NOMO-1 treated with DMSO at 0.1 percent for 48 hours (cell line): ENCODE measurements around the gene AK4.
A peak's percentile ranks its signal among the peaks of the same experiment; 100 is the strongest.
"Not testable (repeated sequence)": the region's sequence is repeated elsewhere in the genome, so short reads cannot be mapped to it uniquely, and the experiment has no call there.

Experiments used
- DNase-seq: peaks from one replicate; lab custom pipeline; 2025; ENCODE audit not compliant: unreplicated experiment; lab: John Stamatoyannopoulos, UW

AK4 gene

DNA sequence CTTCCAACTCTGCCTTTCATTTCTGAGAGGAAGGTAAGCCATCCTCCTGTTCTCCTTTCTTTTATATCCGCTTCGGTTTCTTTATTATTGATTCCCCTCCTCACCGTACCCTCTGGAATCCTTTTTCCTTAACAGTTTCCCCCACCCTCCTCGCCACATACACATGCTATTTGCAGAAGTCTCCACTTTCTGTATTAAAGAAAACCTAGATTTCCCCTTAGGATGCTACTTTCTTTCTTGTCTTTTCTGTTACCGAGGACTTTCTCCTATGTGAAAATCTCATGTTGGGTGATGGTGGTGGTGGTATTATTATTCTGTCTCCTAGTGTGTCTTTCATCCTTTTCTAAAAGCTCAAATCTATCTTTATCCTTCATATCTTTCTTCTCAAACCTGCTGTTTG is 62.3 kb downstream of the AK4 start:
- no peak for DNase-seq

DNA sequence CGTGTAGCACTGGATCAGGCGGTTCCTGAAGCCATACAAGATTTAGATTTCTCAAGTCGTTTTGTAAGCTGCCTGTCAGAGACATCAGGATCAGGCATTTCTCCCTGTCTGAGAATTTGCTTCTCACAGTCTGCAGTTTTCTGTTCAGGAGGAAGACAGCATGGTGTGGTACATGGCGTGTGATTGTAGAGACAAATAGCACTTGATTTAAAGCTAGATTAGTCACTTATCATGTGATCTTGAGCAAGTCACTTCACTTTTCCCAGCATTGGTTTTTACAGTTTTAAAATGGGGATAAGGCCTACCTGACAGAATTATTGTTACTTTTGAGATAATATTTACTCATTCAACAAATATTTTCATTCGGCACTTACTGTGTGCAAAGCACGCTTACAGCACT is 63.3 kb downstream of the AK4 start:
- DNase-seq: no peak

DNA sequence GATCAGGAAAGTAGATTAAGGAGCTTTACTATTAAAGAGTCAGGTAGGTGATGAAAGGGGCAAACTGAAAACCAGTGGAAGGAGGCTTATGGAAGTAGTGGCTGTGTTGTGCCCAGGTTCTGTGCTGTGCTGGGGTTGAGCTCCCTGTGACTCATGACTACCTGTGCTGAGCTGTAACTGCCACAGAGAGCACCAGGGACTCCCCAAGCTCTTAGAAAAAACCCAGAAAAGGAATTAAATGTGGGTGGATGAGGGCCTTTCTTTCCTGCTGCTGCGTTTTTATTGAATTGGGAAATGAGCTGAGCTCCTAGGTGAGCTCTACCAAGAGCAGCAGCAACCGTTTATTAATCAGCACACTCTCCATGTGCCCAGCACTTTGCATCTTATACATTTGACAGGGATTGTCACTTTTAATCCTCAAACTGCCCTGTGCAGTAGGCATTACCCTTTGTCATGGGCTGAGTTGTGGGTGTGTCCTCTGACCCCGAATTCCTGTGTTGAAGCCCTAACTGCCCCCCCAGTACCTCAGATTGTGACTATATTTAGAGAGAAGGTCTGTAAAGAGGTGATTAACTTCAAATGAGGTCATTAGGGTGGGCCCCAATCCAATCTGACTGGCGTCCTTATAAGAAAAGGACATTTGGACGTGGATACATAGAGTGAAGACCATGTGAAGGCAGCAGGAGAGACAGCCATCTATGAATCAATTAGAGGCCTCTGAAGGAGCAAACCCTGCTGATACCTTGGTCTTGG is 65.4 kb downstream of the AK4 start:
- DNase-seq: no peak

DNA sequence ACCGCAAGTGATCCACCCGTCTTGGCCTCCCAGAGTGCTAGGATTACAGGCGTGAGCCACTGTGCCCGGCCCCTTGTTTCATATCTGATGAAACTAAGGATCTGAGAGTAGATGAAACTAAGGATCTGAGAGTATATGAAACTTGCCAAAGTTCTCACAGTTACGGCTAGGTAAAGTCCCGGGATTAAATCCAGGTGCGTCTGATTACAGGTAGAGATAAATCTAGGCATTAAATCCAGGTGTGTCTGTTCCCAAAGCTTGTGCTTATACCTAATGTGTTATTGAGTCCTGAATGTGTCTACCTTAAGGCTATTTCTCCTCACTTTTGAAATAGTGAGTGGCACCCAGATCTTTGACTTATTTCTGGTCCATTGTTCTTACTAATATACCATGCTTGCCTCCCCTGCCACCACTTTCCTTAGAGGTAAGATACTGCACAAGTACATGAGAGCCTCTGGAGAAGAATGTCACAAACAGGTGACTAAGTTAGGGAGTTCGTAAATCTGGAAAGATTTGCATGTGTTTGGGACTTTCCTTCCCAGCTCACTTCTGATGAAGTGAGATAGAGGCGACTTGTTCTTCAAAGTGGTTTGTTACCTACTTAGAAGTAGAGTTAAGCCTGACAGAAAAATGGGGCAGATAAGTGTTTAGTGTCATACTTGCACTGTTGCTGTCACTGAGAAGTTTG is 66.5 kb downstream of the AK4 start:
- DNase-seq: no peak

DNA sequence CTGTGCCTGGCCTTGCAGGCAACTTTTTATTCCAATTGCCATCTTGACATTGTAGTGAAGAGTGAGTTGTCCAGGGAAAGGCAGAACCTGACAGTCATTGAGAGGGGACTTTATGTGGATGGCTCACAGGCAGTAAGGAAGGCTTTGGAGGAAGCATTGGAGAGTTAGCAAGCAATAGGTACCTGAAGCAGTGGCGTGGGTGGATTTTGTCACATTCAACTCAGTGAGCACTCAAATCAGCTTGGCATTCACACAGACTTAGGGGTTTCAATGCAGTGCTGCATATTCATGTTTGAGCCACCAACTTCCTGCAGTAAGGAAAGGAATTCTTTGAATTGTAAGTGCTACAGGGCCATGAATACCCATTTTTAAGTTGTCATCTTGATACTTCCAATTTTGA is 69.0 kb downstream of the AK4 start:
- DNase-seq: no peak

DNA sequence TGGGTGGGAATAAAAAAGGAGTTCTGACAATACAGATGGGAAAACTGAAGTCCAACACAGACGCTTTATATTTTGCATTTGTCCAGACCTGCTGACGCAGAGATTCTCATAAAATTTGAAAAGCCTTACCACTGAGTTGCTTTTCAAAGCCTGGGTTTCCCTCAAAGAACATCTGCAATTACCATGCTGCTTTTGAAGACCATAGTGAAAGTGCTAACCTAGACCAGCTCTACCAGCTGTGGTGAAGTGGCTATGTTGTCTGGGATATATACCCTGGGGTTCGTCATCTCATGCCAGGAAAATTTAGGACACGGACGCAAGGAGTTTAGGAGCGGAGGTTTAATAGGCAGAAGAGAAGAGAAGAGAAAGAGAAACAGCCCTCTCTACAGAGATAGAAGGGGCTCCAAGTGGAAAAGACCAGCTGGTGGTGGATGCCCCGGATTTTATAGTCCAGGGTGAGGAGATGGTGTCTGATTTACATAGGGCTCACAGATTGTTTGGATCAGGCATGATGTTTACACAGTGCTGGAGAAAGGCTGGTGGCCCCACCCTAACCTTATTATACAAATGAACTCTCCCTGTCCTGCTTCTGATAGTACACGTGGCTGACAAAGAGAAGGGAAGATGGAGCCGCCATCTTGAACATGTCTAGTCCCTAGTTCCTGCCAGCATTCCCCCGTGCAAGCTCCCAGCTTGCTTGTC is 73.8 kb downstream of the AK4 start:
- no peak for DNase-seq

DNA sequence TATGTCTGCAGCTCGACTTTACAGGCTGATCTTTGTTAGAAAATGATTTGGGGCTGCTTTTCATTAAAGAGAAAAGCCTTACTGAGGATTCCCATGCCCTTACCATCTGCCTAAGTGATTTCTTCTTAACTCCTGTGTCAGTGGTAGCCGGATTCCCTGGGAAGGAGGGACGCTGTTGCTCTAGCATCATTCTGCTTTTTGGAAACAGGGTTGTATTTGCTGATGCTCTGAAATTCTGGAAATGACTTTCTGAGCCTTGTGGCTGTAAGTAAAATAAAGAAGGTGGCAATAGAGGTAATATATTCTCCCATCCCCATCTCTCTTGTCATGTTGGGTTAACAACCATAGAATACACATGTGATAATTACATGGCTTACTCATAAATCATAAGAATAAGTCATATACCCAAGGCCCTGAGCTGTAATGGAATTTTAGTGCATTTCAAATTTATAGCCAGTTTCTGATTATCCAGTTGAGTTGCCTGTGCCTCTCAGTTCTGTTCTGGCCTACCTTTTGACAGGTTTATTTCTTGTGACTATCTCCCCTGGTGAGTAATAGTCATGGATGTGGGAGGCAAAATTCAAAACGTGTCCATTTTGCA is 74.4 kb downstream of the AK4 start:
- no peak for DNase-seq

DNA sequence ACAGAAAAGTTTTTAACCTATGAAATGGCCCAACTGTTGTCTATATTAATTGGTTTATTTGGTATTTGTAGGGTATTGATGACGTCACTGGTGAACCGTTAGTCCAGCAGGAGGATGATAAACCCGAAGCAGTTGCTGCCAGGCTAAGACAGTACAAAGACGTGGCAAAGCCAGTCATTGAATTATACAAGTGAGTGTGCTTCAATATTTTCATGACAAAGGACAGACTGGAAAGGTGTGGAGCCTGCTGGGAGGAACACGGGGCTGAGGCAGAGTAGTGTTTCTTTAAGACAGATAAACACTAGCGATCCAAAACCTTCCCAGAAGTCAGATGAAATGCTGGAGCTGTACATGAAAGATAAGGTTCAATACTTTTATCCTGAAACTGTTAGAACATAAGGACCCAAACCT is 76.7 kb downstream of the AK4 start:
- no peak for DNase-seq

DNA sequence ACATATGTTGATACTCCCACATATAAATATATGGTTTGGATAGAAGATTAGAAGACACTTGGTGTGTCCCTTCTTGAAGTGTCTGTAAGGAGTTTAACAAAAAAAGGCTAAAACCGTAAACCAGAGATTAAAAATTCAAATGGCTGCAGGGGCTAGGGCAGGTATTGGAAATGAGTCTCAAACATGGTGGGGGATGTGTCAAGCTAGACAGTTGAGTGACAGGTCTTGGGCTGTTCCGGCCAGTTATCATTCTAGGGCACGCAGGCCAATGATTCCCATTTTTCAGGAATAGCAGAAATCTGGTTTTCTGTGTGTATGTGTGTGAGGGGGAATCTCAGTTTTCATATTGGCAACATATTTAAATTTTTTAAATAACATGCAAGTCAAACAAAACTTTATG is 77.2 kb downstream of the AK4 start:
- DNase-seq: no peak

DNA sequence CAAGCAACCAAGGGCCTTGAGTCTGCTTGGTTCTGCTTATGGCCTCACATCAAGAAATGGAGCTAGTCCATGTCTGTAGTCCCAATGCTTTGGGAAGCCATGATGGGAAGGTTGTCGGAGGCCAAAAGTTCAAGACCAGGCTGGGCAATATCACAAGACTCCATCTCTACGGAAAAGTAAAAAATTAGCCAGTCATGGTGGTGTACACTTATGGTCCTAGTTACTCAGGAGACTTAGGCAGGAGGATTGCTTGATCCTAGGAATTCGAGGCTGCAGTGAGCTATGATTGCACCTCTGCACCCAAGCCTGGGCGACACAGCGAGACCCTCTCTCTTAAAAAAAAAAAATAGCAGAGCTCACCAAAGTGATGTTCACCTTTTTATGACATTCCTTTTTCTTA is 81.2 kb downstream of the AK4 start:
- no peak for DNase-seq

DNA sequence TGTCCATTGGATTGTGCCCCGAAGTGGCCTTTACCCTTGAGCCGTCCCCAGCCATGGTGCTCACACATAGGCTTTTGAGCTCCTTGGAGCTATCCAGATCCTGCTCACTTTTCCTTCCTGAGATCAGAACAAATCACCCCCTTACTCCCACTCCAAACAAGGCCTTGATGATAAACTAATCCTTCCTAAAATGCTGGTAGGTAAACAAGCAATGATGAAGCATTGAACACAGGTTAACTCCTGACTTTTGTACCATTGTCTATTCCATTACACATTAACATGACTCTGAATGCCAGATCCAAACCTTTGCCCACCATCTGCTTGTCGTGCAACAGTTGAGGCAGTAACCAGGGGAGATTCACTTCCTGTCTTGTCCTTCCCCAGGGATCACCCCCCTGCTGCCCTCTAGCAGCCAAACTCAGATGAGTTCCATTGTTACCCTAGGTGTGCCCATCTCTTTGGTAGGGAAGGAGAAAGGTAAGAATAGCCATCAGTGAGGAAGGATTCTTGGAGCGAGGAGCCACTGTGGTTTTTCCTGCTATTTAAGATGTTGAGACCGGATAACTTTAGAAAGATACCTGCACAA is 81.8 kb downstream of the AK4 start:
- no peak for DNase-seq

DNA sequence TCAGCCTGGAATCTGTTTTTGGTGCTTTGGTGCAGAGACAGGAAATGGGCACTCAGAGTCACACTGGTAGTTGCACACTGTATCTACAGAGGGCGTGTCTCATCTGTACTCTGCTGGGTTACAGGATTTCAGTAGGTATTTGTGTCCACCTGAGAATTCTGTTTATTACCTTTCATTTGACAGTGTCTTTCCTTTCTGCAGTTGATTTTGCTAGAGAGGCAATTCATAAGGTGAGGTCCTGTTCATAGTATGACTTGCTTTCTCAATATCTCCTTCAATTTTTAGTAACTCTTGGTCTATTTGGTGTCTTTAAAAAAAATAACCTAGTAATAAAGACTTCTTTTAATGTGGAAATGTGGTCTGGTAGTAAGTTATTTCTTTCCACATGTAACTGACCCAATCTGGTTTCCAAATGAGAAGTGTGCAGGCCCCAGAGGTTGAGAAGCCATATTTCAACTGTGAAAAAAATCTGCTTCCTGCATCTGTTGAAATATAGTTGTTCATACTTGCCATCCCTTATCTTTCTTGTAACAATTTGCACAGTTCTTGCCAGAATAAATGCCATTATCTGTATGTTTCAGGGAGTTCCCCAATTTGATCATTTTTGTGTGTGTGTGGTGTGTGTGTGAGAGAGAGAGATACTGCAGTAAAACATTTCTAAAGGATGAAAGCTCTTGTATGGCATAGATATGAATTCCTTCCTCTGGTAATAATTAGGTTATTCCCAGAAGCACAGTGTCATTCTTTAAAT is 82.9 kb downstream of the AK4 start:
- DNase-seq: peak; percentile 13

DNA sequence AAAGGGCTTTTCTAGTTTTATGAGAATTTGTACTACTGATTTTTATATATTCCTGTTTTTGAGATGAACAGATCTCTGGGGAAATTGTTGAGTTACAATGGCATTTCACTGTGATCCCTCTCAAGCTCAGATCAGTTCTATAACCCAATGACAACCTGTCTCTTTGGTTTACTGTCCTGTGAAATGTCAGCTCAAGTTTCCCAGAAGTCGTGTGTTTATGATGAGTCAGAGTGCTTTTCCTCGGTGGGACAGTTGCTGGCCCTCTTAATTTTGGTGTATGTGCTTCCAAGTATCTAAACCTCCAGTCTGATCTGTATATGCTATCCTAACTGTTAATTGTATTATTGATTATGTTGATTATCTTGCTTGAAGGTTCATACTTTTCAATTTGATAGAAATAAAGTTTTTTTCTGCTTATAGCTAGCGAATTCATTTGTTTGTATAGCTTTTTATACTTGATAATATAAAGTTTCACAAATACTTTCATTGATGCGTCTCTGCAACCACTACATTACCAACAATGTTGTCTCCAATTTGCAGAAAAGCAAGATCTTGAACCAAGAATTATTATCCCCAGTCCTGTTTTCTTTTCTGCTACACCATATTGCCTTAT is 83.8 kb downstream of the AK4 start:
- no peak for DNase-seq

DNA sequence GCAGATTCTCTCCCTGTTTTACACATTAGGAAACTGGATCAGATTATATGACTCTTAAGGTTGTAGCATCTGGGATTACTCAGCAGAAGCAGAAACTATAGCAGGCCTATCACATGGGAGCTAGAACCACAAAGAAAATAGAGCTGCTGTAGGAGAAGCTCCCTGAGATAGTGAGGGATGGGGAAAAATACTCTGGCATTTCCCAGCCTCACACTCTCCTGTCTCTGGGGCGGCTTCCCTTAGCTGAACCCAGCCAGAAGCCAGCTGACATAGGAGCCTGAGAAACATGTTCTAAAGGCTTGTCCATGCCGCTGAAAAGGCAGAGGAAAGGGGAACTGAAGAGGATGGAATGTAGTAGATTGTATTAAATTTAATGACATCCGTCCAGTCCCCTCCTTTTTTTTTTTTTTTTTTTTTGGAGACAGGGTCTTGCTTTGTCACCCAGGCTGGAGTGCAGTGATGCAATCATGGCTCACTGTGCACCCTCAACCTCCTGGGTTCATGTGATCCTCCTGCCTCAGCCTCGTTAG is 84.5 kb downstream of the AK4 start:
- DNase-seq: no peak

DNA sequence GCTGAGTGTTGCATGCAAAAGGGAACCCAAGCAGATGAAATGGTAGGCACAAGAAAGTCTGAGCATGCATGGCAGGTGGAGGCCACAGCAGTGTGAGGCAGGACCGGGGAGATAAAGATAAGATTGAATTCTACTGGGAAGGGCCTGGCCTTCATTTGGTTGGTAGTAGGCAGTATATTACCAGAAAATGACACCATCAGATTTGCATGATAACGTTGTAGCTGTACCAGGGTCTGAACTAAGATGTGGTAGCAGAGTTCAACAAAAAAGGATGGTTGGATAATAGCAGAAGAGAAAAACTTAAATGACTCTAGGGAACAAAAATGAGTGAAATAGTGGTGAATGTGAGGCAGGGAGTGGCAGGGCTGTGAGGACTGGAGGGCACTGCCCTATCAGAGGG is 85.8 kb downstream of the AK4 start:
- DNase-seq: no peak

DNA sequence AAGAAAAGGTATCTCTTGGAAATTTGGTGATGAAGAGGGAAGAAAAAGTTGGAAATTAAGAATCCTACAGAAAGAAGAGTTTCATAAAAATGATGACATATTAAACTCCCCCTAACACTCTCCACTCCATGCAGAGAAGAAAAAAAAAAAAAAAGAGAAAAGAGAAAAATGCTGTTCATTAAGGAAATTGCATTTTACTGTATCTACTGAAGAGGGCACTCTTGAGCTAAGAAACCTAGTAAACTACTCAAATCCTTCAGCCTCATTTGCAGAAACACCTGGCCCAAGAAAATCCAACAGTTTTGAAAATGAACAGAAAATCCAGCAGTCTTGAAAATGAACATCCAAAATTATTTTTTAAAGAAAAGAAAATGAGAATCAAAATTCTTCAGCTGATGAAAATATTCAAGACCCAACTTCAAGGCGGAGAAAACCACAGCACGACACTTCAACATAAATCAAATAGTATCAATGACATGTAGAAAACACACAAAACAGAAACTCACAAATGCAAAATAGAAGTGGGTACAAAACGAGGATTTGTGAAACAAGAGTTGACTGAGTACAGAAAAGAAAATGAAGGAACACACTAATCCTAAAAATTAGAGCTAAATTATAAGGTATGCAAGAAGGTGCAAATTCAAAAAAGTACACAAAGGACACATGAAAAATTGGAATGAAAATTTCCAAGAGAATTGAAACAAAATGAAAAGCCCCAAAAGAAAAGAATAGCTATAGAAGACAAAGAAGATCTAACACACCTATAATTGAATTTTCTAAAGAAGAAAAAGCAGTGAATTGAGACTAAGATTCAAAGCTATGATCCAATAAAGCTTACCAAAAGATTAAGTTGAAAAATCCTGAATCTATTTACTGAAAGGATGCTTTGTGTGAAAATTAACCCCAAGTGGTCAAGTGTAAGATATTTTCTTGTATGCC is 88.1 kb downstream of the AK4 start:
- peak; percentile 37 for DNase-seq

DNA sequence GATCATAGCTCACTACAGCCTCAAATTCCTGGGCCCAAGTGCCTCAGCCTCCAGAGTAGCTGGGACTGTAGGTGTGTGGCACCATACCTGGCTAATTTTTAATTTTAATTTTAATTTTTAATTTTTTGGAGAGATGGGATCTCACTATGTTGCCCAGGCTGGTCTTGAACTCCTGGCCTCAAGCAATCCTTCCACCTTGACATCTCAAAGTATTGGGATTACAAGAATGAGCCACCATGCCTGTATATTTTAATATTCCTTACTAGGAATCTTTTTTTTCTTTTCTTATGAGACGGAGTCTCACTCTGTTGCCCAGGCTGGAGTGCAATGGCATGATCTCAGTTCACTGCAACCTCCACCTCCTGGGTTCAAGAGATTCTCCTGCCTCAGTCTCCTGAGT is 89.1 kb downstream of the AK4 start:
- DNase-seq: not testable (repeated sequence)

DNA sequence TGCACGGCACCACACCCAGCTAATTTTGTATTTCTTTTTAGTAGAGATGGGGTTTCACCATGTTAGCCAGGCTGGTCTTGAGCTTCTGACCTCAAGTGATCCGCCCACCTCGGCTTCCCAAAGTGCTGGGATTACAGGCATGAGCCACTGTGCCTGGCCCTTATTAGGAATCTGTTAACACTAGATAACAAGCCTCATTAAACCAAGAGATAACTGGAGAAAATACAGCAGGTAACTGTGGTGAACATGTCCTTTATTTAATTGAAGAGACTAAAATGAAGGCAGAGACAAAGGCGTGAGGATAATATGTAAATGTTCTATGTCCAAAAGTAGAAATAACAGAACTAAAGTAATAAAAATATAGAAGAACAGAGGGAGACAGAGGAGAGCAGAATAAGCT is 89.5 kb downstream of the AK4 start:
- no peak for DNase-seq

DNA sequence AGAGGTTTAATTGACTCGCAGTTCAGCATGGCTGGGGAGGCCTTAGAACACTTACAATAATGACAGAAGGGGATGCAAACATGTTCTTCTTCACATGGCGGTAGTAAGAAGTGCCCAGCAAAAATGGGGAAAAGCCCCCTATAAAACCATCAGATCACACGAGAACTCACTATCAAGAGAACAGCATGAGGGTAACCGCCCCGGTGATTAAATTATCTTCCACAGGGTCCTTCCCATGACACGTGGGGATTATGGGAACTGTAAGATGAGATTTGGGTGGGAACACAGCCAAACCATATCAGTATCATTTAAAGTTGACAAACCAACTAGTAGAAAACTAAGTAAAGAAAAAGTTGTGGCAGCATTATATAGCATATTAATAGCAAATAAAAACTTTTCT is 90.0 kb downstream of the AK4 start:
- DNase-seq: no peak
